HepG2 (cell line): Measurements from ENCODE around the gene ZNF793. TPM values are rescaled to one million over a fixed set of nuclear protein-coding genes. Genes with fewer than 3 reads are reported as not detected.

Source experiments
- ATAC-seq: fragments of 200-7000 bp; cut with Tn5 transposase; 3 replicates; pipeline ENCODE4 v1.9.1; 2020; ENCODE audit warnings: mild to moderate bottlenecking, moderate library complexity
- BruUV-seq: library from RNA; stranded (reverse); fragments of 400-500 nt; replicated peaks from 2 replicates; lab custom pipeline; 2021; lab: Mats Ljungman, UMichigan
- CTCF ChIA-PET: fragments of 300-600 bp; formaldehyde crosslinking; extraction: SDS; loops from one replicate; lab custom pipeline; 2021; ENCODE audit warnings: low total read pairs, inconsistent platforms, low intra/inter-chr PET ratio; lab: Yijun Ruan, JAX
- POLR2A ChIA-PET: fragments of 350-600 bp; sonication (Branson Sonifier 250); formaldehyde crosslinking; loops from one replicate; lab custom pipeline; 2020; ENCODE audit warnings: antibody characterized with exemption, inconsistent platforms; lab: Yijun Ruan, JAX
- DNase-seq: peaks from one replicate; pipeline ENCODE4 v3.0.0-alpha.2; 2015; ENCODE audit warnings: low spot score
- FAIRE-seq: peaks from 3 replicates; lab custom pipeline; 2011; peaks lifted over from hg19 to GRCh38; lab: Jason Lieb, UNC
- H2AFZ ChIP-seq: one replicate; pipeline ENCODE4 v1.6.1; 2011; ENCODE audit warnings: low read length, inconsistent platforms
- H3K27ac ChIP-seq: fragments of 300-600 bp; 3 replicates; pipeline ENCODE4 v1.8.0; 2011; ENCODE audit warnings: mixed run types, mild to moderate bottlenecking, mixed read lengths, low read length, inconsistent platforms; ENCODE audit not compliant: insufficient read depth; ENCODE audit errors: extremely low read length
- H3K27me3 ChIP-seq, 2 experiments: fragments of 200-600 bp in 1 of 2; 2 replicates in 1 of 2; 3 replicates in 1 of 2; pipeline versions ENCODE4 v1.6.0 to v1.8.0; 2011; ENCODE audit warnings: low read length in 2 of 2, mild to moderate bottlenecking in 2 of 2, moderate library complexity in 2 of 2, inconsistent platforms in 1 of 2; ENCODE audit not compliant: insufficient read depth in 2 of 2, control insufficient read depth in 1 of 2
- H3K36me3 ChIP-seq, 2 experiments: fragments of 200-600 bp in 1 of 2; replicated peaks in 1 of 2; 2 replicates in 1 of 2; 3 replicates in 1 of 2; pipeline versions ENCODE4 v1.5.1 to v1.8.0; 2011; ENCODE audit warnings: low read length in 2 of 2, inconsistent platforms in 1 of 2; ENCODE audit not compliant: insufficient read depth in 2 of 2, control insufficient read depth in 1 of 2
- H3K4me1 ChIP-seq: 2 replicates; pipeline ENCODE4 v1.5.1; 2012; ENCODE audit warnings: low read length, inconsistent platforms; ENCODE audit not compliant: insufficient read depth
- H3K4me2 ChIP-seq: 2 replicates; pipeline ENCODE4 v1.6.0; 2011; ENCODE audit warnings: low read depth, low read length, inconsistent platforms
- H3K4me3 ChIP-seq, 3 experiments: fragments of 200-600 bp in 1 of 3; sonication (generic), shearing (Covaris generic) in 1 of 3; replicated peaks in 1 of 3; 2 replicates each; pipeline ENCODE4 v1.5.1; 2011 to 2016; ENCODE audit warnings: low read length in 3 of 3, inconsistent platforms in 2 of 3, low read depth in 2 of 3, mild to moderate bottlenecking in 2 of 3, control low read depth in 1 of 3, mixed read lengths in 1 of 3; ENCODE audit not compliant: insufficient read depth in 1 of 3
- H3K79me2 ChIP-seq: one replicate; pipeline ENCODE4 v1.6.1; 2011; ENCODE audit warnings: low read length, inconsistent platforms; ENCODE audit not compliant: insufficient read depth
- H3K9ac ChIP-seq: 2 replicates; pipeline ENCODE4 v1.6.0; 2011; ENCODE audit warnings: mild to moderate bottlenecking, low read depth, low read length, inconsistent platforms; ENCODE audit not compliant: insufficient read depth
- H3K9me3 ChIP-seq: 2 replicates; pipeline ENCODE4 v1.5.1; 2012; ENCODE audit warnings: mild to moderate bottlenecking, low read length
- H4K20me1 ChIP-seq: 2 replicates; pipeline ENCODE4 v1.6.0; 2011; ENCODE audit warnings: inconsistent platforms, mild to moderate bottlenecking, low read length, moderate library complexity; ENCODE audit not compliant: insufficient read depth
- ATM ChIP-seq: fragments of 450-650 bp; IDR thresholded peaks from 2 replicates; pipeline ENCODE4 v1.7.1; 2017; ENCODE audit warnings: mild to moderate bottlenecking, borderline replicate concordance
- ZIK1 ChIP-seq: sonication (generic); formaldehyde crosslinking; IDR thresholded peaks from 2 replicates; pipeline ENCODE4 v1.5.0; 2020; ENCODE audit warnings: mild to moderate bottlenecking, low read depth, missing genetic modification reagents, borderline replicate concordance
- ZNF12 ChIP-seq: sonication (generic); formaldehyde crosslinking; IDR thresholded peaks from 2 replicates; pipeline ENCODE4 v1.5.0; 2020; ENCODE audit warnings: missing genetic modification reagents
- ZNF335 ChIP-seq: sonication (generic); formaldehyde crosslinking; IDR thresholded peaks from 2 replicates; pipeline ENCODE4 v1.4.0; 2020; ENCODE audit warnings: missing genetic modification reagents
- WGBS: methylation state at CpG from one replicate; pipeline ENCODE4 v1.1.6; 2017; ENCODE audit warnings: low lambda C conversion rate; 5-methylcytosine and 5-hydroxymethylcytosine counted together
- in situ Hi-C: cut with HindIII; loops from 2 replicates; pipeline ENCODE4 v1.10.0; 2017; ENCODE audit warnings: low pct_unique_long_range_greater_than_20kb; ENCODE audit not compliant: extremely low pct_ligation_motif_present
- intact Hi-C: fragments of 100-400 bp; cut with micrococcal nuclease; formaldehyde crosslinking; loops from one replicate; pipeline ENCODE4 v1.10.0; 2022; ENCODE audit not compliant: unreplicated experiment
- polyA plus RNA-seq, 8 experiments: library from polyadenylated mRNA; depleted of rRNA in 3 of 8; stranded (reverse) in 7 of 8; unstranded in 1 of 8; fragments of >200 nt; fragmentation: Illumina TruSeq in 4 of 8; extraction: Trizol in 4 of 8; gene quantifications; 2 replicates each; pipeline versions ENCODE4 v1.2.1 to v1.2.3, GENCODE V29; 2011 to 2016; ENCODE audit warnings: low read depth in 4 of 8, missing spikeins in 1 of 8, mixed read lengths in 1 of 8; ENCODE audit not compliant: insufficient read depth in 1 of 8
- total RNA-seq, 5 experiments: library from RNA; depleted of rRNA; stranded (reverse); fragments of >200 nt; fragmentation: Illumina TruSeq; extraction: Trizol; gene quantifications; 2 replicates each; pipeline ENCODE4 v1.2.3, GENCODE V29; 2016; ENCODE audit warnings: low read depth in 1 of 5
- TF ChIP-seq, protein P1 (sequence below): sonication (generic); formaldehyde crosslinking; IDR thresholded peaks from 2 replicates; pipeline ENCODE4 v1.4.0; 2020; ENCODE audit warnings: mild to moderate bottlenecking, missing genetic modification reagents
- TF ChIP-seq, protein P2 (sequence below): sonication (generic); formaldehyde crosslinking; IDR thresholded peaks from 2 replicates; pipeline ENCODE4 v1.5.0; 2020; ENCODE audit warnings: missing genetic modification reagents
- TF ChIP-seq, protein P3 (sequence below): sonication (generic); formaldehyde crosslinking; IDR thresholded peaks from 2 replicates; pipeline ENCODE4 v1.5.0; 2020; ENCODE audit warnings: missing genetic modification reagents

ZNF793 gene
- total and polyA plus RNA-seq, 2 of the 13 experiments (the other 11 are each of a cell fraction or from before 2014, with no cell fraction given), result 0.13 to 0.35 TPM

DNA sequence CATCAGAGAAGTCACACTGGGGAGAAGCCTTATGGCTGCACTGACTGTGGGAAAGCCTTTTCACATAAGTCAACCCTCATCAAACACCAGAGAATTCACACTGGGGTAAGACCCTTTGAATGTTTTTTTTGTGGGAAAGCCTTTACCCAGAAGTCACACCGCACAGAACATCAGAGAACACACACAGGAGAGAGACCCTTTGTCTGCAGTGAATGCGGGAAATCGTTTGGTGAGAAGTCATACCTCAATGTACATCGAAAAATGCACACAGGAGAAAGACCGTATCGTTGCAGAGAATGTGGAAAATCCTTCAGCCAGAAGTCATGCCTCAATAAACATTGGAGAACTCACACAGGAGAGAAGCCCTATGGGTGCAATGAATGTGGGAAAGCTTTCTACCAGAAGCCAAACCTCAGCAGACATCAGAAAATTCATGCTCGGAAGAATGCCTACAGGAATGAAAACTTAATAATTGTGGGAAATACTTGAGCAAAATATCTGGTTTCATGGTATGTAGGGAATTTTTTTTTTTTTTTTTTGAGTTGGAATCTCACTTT, 30.7 kb downstream of the ZNF793 start:
- Histone ChIP-seq H4K20me1 (no peaks in the 10 kb centered on the region), H3K27ac (no peak overlapping the region), H3K4me2 (no peak overlapping the region), H2AFZ (no peak overlapping the region), H3K4me1 (no peaks in the 10 kb centered on the region), H3K27me3 (no peaks in the 10 kb centered on the region), H3K4me3 (no peak overlapping the region), H3K79me2 (no peaks in the 10 kb centered on the region), H3K36me3 (no peaks in the 10 kb centered on the region), H3K9me3 (peaks cover 88% of the 10 kb centered on the region), H3K9ac (no peak overlapping the region)
- ChIA-PET POLR2A (no interaction called here), CTCF (no interaction called here)
- intact Hi-C loops, result no loop called here
- FAIRE-seq, result no peak
- ATAC-seq, result no peak
- in situ Hi-C loops, result no loop called here
- TF ChIP-seq, protein P1, sequence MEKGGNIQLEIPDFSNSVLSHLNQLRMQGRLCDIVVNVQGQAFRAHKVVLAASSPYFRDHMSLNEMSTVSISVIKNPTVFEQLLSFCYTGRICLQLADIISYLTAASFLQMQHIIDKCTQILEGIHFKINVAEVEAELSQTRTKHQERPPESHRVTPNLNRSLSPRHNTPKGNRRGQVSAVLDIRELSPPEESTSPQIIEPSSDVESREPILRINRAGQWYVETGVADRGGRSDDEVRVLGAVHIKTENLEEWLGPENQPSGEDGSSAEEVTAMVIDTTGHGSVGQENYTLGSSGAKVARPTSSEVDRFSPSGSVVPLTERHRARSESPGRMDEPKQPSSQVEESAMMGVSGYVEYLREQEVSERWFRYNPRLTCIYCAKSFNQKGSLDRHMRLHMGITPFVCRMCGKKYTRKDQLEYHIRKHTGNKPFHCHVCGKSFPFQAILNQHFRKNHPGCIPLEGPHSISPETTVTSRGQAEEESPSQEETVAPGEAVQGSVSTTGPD (CRISPR knock-in tag), result no peak
- no peak for TF ChIP-seq ZNF12
- no peak for TF ChIP-seq ATM
- no peak for TF ChIP-seq ZNF335 (CRISPR knock-in tag)
- TF ChIP-seq, protein P2, sequence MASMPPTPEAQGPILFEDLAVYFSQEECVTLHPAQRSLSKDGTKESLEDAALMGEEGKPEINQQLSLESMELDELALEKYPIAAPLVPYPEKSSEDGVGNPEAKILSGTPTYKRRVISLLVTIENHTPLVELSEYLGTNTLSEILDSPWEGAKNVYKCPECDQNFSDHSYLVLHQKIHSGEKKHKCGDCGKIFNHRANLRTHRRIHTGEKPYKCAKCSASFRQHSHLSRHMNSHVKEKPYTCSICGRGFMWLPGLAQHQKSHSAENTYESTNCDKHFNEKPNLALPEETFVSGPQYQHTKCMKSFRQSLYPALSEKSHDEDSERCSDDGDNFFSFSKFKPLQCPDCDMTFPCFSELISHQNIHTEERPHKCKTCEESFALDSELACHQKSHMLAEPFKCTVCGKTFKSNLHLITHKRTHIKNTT (CRISPR knock-in tag), result no peak
- TF ChIP-seq, protein P3, sequence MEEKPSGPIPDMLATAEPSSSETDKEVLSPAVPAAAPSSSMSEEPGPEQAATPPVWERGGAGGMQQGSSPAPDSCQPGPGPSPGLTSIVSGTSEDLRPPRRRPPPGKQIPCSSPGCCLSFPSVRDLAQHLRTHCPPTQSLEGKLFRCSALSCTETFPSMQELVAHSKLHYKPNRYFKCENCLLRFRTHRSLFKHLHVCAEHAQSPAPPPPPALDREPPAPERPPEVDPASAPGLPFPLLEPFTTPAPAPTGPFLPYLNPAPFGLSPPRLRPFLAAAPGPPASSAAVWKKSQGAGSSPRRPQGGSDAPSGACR, result no peak
- no peak for TF ChIP-seq ZIK1 (CRISPR knock-in tag)
- BruUV-seq, result no TSS peak
- 52% methylated on average over 7 of the region's 7 CpGs for WGBS
- DNase-seq, result no peak
